ENCODE measurements around the gene APBB1. TPM values are rescaled to one million over a fixed set of nuclear protein-coding genes. Genes with fewer than 3 reads are reported as not detected.

Gene APBB1
- total RNA-seq, 1 experiment from 2014 or later, result 24.7 TPM

DNA sequence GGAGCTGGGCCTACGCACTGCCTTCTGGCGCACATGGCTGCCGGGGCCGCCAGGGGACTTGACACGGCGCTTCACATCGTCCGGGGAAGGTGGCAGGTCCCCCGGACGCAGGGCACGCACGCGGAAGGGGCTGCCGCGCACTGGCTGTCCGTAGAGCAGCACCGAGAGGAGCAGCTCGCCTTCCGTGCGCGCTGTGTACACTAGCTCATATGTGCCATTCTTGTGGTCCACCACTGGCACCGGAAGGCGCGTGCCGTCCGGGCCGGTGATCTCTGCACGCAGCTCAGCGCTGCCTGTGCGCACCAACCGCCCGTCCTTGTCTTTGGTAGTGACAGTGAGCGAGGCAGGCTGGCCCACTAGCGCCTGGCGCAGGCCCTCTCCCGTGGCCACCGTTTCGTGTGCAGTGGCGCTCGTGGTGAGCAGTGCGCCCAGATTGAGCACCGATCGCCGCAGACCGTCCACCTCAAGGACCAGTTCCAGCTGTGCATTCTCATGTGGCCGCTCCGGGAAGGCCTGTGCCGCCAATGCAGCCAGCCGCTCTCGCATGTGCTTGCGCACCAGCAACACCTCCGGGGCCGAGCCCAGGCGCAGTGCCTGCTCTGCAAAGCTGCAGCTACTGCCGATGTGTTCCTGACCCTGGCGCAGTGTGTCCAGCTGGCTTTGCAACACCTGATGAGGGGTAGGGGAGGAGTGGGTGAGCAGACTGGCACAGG lies 37.6 kb upstream of the APBB1 start:
- CTCF ChIA-PET, result no interaction called here
- POLR2A ChIA-PET (ENCODE audit: unreplicated experiment), result no interaction called here
- H3K9ac ChIP-seq (ENCODE audit: low read length), result no peak overlapping the region

DNA sequence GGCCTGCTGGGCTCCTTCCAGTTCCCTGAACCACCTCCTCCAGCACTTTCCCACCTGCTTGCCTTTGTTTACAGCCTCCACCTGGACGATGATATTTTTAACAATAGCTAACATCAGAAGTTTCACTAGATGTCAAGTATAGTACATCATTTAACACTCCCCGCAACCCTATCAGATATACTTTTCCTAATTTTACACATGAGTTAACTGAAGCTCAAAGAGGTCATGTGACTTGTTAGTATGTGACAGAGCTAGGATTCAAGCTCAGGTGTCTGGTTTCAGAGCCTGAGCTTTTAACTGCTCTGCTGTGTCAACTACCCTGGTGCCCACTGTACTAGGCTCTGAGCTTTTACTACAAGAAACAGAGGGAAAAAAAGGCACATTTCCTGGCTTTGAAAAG lies 36.2 kb upstream of the APBB1 start:
- H2AFZ ChIP-seq (ENCODE audit: low read length), result no peak overlapping the region
- no peaks in the 10 kb centered on the region for H3K27me3 ChIP-seq (ENCODE audit: low read length)
- H3K9me2 ChIP-seq (replicated peaks; ENCODE audit: low read length), result no peaks in the 10 kb centered on the region
- no peaks in the 10 kb centered on the region for H3K9me3 ChIP-seq (ENCODE audit: low read length)
- ChIA-PET POLR2A (ENCODE audit: unreplicated experiment) (no interaction called here), CTCF (no interaction called here)
- intact Hi-C loops (cut with micrococcal nuclease), result no loop called here
- no peak overlapping the region for H3K27ac ChIP-seq (ENCODE audit: low read length)
- ATAC-seq (no peak), DNase-seq (no peak)
- TF ChIP-seq EZH2 (IDR thresholded peaks at IDR 0.05; ENCODE audit: low read length, unreplicated experiment) (no peak), EZH2phosphoT487 (IDR thresholded peaks at IDR 0.05; ENCODE audit: borderline replicate concordance, low read length) (no peak)
- TF ChIP-seq, protein P1, sequence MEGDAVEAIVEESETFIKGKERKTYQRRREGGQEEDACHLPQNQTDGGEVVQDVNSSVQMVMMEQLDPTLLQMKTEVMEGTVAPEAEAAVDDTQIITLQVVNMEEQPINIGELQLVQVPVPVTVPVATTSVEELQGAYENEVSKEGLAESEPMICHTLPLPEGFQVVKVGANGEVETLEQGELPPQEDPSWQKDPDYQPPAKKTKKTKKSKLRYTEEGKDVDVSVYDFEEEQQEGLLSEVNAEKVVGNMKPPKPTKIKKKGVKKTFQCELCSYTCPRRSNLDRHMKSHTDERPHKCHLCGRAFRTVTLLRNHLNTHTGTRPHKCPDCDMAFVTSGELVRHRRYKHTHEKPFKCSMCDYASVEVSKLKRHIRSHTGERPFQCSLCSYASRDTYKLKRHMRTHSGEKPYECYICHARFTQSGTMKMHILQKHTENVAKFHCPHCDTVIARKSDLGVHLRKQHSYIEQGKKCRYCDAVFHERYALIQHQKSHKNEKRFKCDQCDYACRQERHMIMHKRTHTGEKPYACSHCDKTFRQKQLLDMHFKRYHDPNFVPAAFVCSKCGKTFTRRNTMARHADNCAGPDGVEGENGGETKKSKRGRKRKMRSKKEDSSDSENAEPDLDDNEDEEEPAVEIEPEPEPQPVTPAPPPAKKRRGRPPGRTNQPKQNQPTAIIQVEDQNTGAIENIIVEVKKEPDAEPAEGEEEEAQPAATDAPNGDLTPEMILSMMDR (conservative IDR thresholded peaks at IDR 0.05; ENCODE audit: low read depth, low read length), result no peak
- H4K20me1 ChIP-seq (ENCODE audit: low read length), result no peaks in the 10 kb centered on the region
- no peak overlapping the region for H3K9ac ChIP-seq (ENCODE audit: low read length)
- H3F3A ChIP-seq (ENCODE audit: low read length, unreplicated experiment), result no peaks in the 10 kb centered on the region
- H3K36me3 ChIP-seq (ENCODE audit: low read depth, low read length), result no peaks in the 10 kb centered on the region
- no peaks in the 10 kb centered on the region for H3K4me1 ChIP-seq (ENCODE audit: insufficient read depth, low read length)
- BruUV-seq (replicated peaks), result no TSS peak
- no peak overlapping the region for H3K4me3 ChIP-seq (ENCODE audit: low read length)
- H3K4me2 ChIP-seq (ENCODE audit: low read length), result no peak overlapping the region
- H3K79me2 ChIP-seq (ENCODE audit: low read length), result no peaks in the 10 kb centered on the region

More for the DNA sequence above, 37.6 kb upstream of the APBB1 start:
- Histone ChIP-seq H3K4me2 (ENCODE audit: low read length) (no peak overlapping the region), H3K9me2 (replicated peaks; ENCODE audit: low read length) (no peaks in the 10 kb centered on the region), H3K9me3 (ENCODE audit: low read length) (no peaks in the 10 kb centered on the region), H3K4me1 (ENCODE audit: insufficient read depth, low read length) (no peaks in the 10 kb centered on the region), H4K20me1 (ENCODE audit: low read length) (no peaks in the 10 kb centered on the region), H3K27me3 (ENCODE audit: low read length) (no peaks in the 10 kb centered on the region), H3K79me2 (ENCODE audit: low read length) (no peaks in the 10 kb centered on the region), H3K36me3 (ENCODE audit: low read depth, low read length) (no peaks in the 10 kb centered on the region), H3K27ac (ENCODE audit: low read length) (no peak overlapping the region), H3K4me3 (ENCODE audit: low read length) (no peak overlapping the region), H3F3A (ENCODE audit: low read length, unreplicated experiment) (no peaks in the 10 kb centered on the region), H2AFZ (ENCODE audit: low read length) (no peak overlapping the region)
- no peak for DNase-seq
- no TSS peak for BruUV-seq (replicated peaks)
- intact Hi-C loops (cut with micrococcal nuclease), result no loop called here
- ATAC-seq, result no peak
- TF ChIP-seq EZH2 (IDR thresholded peaks at IDR 0.05; ENCODE audit: low read length, unreplicated experiment), result no peak
- TF ChIP-seq EZH2phosphoT487 (IDR thresholded peaks at IDR 0.05; ENCODE audit: borderline replicate concordance, low read length), result no peak
- TF ChIP-seq, protein P1 (conservative IDR thresholded peaks at IDR 0.05; ENCODE audit: low read depth, low read length), result no peak

DNA sequence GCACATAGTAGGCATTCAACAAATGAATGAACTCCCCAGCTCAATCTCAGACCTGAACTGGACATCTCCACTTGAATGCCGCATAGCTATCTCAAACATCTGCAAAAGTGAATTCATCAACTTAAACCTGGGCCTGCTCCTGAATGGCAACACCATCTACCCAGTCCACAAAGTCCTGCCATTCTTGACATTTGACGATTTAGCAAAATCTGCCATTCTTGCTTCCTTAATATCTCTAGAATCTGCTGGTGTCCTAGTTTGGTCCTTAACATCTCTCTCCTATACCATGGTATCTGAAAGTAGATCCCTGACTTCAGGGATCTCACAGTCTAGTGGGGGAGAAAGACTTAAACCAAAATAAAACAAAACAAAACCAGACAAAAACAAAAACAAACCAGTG lies 34.3 kb upstream of the APBB1 start:
- ChIA-PET CTCF (no interaction called here), POLR2A (ENCODE audit: unreplicated experiment) (no interaction called here)
- Histone ChIP-seq H3K4me2 (ENCODE audit: low read length) (no peak overlapping the region), H3K4me1 (ENCODE audit: insufficient read depth, low read length) (no peaks in the 10 kb centered on the region), H3K36me3 (ENCODE audit: low read depth, low read length) (no peaks in the 10 kb centered on the region), H3K9me3 (ENCODE audit: low read length) (no peaks in the 10 kb centered on the region), H3K9me2 (replicated peaks; ENCODE audit: low read length) (no peaks in the 10 kb centered on the region), H3K27ac (ENCODE audit: low read length) (no peak overlapping the region), H3K4me3 (ENCODE audit: low read length) (no peak overlapping the region), H2AFZ (ENCODE audit: low read length) (no peak overlapping the region), H4K20me1 (ENCODE audit: low read length) (no peaks in the 10 kb centered on the region), H3K27me3 (ENCODE audit: low read length) (no peaks in the 10 kb centered on the region), H3F3A (ENCODE audit: low read length, unreplicated experiment) (no peaks in the 10 kb centered on the region), H3K79me2 (ENCODE audit: low read length) (no peaks in the 10 kb centered on the region), H3K9ac (ENCODE audit: low read length) (no peak overlapping the region)
- BruUV-seq (replicated peaks), result no TSS peak
- TF ChIP-seq EZH2 (IDR thresholded peaks at IDR 0.05; ENCODE audit: low read length, unreplicated experiment) (no peak), EZH2phosphoT487 (IDR thresholded peaks at IDR 0.05; ENCODE audit: borderline replicate concordance, low read length) (no peak)
- TF ChIP-seq, protein P1 (conservative IDR thresholded peaks at IDR 0.05; ENCODE audit: low read depth, low read length), result no peak
- ATAC-seq (no peak), DNase-seq (no peak)
- intact Hi-C loops (cut with micrococcal nuclease), result no loop called here
